CD4-positive, alpha-beta T cell treated with Interleukin-6 at 100 ng/mL for 8 hours (primary cell): Measurements from ENCODE around the gene CCS.
"Not testable (repeated sequence)": the region's sequence is repeated elsewhere in the genome, so short reads cannot be mapped to it uniquely, and the experiment has no call there.

Source experiments
- DNase-seq: peaks from one replicate; pipeline ENCODE4 v3.0.0-alpha.2; 2020; ENCODE audit warnings: mixed read lengths, low spot score

Gene CCS

DNA sequence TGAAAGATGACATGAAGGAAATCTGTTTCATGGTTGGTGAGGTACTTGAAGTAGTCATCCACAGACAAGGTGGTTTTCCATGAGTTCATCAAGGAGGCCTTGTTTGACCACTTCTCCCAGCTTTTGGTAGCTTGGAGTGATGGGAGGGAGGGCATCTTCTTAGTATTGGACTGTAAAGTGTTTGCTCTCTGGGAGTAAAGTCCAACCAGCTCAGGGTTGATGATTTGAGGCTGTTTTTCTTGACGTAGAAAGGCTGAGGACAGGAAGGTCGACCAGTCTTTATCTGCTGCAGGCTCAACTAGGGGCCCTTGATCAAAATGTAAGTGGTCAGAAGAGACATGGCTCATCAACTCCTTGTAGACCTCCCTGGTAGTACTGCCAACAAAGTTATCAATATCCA, 1.8 kb upstream of the CCS start:
- no peak for DNase-seq

DNA sequence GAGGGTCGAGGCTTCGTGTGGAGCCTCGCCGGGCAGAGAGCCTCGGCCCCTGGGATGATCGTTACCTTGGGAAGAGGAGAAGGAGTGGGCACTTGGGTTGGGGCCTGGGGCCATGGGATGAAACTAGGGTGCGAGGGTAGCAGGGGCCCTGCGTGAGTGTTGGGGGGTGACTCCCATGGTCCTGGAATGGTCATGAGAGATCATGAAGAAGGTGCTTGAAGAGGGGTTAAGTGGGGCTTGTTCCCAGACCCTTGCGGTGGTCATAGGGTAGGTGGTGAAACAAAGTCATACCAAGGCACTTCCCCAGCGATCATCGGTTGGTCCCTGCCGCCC, 284 bp downstream of the CCS start:
- DNase-seq: no peak

DNA sequence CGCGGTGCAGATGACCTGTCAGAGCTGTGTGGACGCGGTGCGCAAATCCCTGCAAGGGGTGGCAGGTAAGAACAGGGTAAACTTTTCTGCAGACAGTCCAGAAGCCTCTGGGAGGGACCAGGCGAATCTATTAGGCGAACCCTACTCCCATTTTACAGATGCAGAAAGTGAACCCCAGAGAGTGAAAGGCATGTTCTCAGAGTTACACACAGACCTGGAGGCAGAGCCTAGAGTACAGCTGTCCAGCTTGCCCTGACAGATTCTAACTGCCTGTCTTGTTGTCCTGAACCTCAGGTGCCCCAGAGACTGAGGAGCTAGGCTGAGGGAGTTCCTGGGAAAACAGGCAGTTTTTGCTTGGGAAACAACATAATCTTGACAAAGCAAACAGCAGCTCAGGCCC, 665 bp downstream of the CCS start:
- DNase-seq: no peak

DNA sequence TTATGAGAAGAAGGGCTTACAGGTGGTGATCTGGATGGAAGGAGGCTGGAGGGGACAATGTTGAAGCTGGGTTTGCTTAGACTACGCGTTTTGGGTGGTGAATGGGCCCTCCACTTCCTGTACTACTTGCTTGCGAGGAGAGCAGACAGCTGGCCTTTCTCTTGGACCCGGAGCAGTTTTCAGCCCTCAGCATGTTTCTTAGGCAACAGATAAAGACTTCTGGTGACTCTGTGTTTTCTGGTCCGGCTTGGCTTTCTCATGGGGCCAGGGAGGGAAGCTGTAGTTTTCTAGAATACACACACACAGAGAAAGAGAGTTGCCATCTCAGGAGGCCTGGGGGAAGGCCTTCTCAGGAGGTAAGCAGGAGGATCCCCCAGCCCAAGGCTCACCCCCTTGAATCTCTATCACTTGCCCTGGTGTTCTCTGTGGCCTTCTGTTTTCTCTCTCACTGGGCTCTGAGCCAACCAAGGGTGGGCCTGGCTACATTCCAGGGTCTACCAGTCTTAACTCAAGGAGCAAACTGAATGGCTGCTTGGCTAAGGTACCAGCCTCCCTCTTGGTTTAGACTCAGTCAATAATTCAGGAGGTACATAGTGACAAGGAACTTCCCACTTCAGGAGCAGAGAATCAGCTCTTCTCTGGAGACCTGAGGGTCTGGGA, 2.4 kb downstream of the CCS start:
- DNase-seq: no peak

DNA sequence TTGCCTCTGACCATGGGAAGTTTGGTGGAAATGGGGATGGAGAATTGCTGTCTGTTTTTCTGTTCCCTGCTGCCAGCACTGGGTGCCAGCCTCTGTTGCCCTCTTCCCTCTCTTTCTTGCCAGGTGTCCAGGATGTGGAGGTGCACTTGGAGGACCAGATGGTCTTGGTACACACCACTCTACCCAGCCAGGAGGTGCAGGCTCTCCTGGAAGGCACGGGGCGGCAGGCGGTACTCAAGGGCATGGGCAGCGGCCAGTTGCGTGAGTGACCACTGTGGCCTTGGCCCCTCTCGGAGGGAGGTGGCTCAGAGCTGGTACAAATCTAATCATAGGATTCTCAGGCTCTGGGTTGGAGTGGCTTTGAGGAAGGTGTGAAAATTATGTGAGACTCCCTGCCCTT, 6.0 kb downstream of the CCS start:
- no peak for DNase-seq

DNA sequence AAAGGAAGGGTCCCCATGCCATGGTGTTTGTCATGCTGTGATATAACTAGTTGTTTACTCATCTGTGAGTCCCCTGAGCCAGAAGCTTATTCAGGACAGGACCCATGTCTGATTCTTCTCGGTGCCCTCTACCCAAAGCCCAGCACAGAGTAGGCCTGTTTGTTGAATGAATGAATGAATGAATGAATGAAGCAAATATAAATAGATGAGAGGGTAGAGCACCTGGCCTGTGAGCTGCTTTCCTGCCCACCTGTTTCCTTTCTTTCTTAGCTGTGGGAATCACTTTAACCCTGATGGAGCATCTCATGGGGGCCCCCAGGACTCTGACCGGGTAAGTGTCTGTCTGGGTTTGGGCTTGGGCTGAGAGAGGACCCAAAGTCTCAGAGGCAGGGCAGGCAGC, 7.2 kb downstream of the CCS start:
- DNase-seq: no peak

DNA sequence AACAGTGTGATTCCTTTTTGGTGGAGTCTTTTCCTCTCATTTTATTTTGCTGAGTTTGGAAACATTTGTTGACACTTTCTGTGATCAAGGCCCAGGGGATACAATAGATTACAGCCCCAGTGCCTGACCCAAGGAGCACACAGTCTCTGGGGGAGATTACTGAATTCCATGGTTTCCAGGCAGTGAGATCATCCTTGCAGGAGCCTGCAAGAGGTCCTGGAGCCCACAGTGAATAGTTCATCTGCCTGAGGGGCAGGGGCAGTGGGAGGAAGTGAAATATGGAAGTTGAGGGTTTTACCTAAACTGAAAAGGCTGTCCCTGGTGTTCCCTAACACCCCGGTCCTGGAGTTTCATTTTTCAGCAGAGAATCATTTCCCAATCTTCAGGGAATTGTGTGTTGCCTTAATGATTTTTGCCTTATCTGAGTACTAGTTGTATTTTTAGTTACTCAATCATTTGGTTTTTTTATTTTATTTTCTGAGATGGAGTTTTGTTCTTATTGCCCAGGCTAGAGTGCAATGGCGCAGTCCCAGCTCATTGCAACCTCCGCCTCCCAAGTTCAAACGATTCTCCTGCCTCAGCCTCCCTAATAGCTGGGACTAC, 7.7 kb downstream of the CCS start:
- no peak for DNase-seq

DNA sequence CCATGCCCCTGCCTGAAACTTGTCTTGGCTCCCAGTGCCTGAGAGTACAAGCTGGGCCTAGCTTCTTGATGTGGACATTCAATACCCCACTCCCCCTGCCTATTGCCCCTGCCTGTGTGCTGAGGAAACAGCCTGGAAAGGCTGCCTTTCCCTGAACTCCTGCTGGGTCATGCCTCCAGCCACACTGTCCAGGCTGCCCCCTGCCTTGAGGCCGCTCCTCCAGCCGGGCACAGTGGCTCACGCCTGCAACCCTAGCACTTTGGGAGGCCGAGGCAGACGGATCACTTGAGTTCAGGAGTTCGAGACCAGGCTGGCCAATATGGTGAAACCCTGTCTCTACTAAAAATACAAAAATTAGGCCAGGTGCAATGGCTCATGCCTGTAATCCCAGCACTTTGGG, 10.1 kb downstream of the CCS start:
- DNase-seq: no peak

DNA sequence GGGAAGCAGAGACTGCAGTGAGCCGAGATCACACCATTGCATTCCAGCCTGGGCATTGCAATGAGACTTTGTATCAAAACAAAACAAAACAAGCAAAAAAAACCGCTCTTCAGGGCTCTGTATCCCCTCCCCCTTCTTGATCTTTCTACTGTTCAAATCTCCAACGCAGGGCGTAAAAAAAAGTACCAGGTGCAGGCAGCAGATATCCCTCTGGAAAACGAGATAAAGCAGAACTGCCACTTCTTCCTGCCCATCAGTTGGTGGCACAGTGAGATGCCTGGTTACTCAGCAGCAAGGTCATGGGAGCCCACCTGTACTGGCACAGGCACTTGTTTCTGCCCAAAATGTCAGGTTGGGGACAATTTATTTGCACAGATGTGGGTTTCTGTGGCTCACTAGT, 11.2 kb downstream of the CCS start:
- no peak for DNase-seq

DNA sequence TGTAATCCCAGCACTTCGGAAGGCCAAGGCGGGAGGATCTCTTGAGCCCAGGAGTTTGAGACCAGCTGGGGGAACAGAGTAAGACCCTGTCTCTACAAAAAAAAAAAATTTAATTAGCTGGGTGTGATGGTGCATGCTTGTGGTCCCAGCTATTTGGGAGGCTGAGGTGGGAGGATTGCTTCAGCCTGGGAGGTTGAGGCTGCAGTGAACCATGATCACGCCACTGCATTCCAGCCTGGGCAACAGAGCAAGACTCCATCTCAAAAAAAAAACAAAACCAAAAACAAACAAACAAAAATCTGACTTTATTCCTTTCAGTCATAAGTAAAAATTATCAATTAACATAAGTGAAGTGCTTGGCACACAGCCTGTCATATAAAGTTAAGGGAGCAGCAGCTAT, 13.6 kb downstream of the CCS start:
- not testable (repeated sequence) for DNase-seq

DNA sequence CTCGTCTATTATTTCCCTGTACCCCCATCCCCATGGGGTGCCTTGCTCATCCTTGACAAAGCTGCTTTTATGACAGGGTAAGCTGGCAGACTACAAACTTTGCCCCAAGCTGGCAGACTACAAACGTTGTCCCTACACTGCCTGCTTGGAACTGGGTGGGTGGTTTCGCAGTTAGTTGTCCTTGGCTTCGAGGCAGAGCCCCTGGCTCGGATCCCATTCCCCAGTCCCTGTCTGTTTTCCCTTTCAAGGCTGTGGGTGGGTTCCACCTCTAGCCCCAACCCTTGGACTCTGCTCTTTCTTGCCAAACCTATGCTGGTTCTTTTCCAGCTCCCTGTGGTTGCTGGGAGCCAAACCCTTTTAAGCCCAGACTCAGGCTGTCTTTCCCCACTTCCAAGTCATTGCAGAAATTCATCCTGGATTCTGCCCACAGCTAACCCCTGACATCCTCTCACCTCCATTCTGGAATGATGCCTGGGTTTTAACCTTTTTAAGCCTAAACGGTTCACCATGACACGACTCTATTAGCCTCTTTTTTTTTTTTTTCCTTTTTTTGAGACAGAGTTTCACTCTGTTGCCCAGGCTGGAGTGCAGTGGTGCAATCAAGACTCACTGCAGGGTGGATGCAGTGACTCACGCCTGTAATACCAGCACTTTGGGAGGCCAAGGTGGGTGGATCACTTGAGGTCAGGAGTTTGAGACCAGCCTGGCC, 14.3 kb downstream of the CCS start:
- DNase-seq: no peak

DNA sequence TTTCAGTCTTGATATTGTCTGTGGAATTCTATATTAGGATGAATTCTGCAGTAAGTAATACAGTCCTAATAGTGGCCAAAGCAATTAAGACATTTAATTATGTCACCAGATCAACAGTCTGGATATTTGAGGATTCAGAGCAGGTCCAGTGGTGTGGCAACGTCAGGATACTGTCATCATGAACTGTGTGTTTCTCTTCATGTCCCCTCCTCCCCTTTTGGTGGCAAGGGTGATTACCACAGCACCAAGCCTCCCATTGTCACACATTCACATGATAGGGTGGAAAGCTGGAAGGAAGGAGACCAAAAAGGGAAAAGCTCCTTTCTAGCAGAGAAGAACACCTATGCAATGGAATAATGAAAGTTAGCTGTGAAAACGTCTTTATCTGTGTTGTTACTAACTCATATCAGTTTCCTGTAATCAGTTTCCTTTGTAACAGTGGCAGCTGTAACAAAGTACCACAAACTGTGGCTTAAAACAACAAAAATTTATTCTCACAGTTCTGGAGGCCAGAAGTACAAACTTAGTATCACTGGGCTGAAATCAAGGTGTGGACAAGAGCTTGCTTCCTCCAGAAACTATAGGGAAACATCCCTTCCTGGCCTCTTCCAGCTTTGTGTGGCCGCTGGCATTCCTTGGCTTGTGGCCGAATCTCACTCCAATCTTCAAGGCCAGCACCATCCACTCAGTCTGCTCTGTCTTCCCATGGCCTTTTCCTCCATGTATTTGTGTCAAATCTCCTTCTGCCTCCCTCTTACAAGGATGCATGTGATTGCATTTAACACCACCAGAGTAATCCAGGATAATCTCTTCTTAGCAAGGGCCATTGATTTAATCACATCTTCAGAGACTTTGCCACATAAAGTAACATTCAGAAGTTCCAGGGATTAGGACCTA, 17.0 kb downstream of the CCS start:
- DNase-seq: no peak

DNA sequence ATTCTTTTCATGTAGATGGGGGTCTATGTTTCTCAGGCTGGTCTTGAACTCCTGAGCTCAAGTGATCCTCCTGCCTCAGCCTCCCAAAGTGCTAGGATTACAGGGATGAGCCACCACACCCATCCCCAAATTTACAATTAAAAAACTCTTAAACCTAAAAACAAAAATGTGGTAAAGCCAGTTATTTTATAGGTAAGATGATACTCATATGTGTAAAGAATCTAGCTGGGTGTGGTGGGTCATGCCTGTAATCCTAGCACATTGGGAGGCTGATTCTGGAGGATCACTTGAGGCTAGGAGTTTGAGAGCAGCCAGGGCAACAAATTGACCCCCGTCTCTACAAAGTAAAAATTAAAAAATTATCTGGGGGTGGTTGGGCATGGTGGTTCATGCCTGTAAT, 19.5 kb downstream of the CCS start:
- no peak for DNase-seq

DNA sequence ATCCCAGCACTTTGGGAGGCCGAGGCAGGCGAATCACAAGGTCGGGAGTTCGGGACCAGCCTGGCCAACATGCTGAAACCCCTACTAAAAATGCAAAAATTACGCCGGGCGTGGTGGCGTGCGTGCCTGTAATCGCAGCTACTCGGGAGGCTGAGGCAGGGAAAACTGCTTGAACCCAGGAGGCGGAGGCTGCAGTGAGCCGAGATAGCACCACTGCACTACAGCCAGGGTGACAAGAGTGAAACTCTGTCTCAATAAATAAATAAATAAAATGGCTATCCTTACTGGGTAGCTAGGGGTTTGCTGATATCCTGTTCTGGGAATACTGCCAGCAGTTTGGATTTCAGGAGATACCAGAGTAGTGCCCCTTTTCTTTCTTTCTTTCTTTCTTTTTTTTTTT, 21.1 kb downstream of the CCS start:
- DNase-seq: no peak

DNA sequence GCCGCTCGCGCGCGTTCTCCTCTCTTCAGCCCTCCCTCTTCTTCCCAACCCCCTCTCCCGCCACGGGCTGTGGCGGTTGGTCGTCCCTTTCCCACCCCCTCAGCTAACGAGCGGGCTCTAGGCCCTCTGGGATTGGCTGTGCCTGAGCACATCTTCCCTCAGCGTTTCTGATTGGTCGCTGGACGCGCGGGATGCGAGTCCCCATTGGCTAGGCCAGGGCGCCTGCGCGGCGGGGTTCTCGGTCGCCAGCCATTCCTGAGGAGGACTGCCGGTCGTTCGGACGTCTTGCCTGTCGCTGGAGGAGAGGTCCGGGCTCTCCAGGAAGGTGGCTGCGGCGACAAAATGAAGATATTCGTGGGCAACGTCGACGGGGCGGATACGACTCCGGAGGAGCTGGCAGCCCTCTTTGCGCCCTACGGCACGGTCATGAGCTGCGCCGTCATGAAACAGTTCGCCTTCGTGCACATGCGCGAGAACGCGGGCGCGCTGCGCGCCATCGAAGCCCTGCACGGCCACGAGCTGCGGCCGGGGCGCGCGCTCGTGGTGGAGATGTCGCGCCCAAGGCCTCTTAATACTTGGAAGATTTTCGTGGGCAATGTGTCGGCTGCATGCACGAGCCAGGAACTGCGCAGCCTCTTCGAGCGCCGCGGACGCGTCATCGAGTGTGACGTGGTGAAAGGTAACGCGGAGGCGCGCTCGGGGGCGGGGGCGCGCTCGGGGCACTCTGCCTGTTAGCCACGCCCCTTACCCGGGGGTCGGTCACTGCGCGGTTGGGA, 23.6 kb downstream of the CCS start, which contains the start of gene RBM14:
Gene RBM14, plus strand, starts transcription at position 252 of the 776 bp plus-strand sequence. Its CDS starts 91 bp downstream, at position 343.
- DNase-seq: peak; percentile 99

DNA sequence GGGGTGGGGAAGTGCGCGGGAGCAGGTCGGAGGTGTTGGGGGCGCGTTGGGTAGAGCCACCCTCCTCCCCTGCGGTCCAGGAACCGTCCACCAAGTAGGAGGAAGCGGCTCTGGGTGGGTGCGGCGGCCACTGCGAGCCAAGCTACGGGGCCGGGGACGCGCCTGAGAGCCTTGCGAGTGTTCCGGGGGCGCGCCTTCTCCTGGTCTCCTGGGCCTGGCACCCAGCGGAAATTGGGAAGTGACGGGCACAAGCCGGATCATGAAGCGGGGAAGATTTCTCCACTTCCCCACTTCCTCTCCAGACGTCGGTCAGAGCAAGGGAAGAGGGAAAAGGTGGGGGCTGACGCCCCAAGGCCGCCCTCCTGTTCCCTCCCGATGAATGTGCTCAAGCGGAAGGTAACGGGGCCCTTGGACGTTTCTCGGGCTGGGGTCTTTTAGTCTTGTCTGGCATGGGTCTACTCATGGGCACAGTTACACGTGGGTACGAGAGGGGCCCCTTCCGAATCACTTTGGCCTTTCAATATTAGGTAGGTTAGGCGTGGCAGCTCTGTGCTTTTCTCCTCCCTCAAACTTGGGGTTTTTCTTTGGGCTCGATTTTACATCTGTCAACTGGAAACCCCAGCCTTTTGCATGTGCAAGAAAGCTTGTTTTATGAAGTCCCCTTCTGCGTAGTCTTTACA, 24.3 kb downstream of the CCS start:
- no peak for DNase-seq

DNA sequence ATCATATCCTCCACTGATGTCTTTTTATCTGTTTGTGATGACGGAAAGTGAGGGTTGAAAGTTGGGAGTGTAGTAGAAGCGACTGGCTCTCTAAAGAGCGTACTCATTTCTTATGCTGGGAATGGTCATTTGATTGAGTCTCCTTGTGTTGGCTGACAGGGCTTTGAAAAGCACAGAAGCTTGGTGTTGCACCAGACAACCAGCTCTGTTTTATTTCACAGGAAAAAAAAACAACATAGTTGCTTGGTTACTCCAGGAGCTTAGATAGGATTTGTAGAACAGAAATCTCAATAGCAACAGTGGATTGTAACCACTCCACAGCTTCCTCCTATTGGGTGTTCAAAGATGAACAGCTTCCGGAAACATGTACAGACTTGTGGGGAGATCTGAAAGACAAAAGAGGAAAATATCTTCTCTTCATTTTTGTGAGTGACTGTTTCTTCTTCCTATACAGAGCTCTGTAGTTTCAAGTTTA, 26.1 kb downstream of the CCS start:
- peak; percentile 69 for DNase-seq

DNA sequence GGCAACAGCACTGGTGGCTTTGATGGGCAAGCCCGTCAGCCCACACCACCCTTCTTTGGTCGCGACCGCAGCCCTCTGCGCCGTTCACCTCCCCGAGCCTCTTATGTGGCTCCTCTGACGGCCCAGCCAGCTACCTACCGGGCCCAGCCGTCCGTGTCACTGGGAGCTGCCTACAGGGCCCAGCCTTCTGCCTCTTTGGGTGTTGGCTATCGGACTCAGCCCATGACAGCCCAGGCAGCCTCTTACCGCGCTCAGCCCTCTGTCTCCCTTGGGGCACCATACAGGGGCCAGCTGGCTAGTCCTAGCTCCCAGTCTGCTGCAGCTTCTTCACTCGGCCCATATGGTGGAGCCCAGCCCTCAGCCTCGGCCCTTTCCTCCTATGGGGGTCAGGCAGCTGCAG, 31.5 kb downstream of the CCS start:
- DNase-seq: no peak

DNA sequence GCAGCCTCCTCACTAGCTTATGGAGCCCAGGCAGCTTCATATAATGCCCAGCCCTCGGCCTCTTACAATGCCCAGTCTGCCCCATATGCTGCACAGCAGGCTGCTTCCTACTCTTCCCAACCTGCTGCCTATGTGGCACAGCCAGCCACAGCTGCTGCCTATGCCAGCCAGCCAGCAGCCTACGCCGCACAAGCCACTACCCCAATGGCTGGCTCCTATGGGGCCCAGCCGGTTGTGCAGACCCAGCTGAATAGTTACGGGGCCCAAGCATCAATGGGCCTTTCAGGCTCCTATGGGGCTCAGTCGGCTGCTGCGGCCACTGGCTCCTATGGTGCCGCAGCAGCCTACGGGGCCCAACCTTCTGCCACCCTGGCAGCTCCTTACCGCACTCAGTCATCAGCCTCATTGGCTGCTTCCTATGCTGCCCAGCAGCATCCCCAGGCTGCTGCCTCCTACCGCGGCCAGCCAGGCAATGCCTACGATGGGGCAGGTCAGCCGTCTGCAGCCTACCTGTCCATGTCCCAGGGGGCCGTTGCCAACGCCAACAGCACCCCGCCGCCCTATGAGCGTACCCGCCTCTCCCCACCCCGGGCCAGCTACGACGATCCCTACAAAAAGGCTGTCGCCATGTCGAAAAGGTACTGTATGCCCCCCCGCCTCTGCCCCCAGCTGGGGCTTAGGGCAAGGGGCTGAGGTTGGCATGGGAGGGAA, 32.2 kb downstream of the CCS start:
- no peak for DNase-seq

DNA sequence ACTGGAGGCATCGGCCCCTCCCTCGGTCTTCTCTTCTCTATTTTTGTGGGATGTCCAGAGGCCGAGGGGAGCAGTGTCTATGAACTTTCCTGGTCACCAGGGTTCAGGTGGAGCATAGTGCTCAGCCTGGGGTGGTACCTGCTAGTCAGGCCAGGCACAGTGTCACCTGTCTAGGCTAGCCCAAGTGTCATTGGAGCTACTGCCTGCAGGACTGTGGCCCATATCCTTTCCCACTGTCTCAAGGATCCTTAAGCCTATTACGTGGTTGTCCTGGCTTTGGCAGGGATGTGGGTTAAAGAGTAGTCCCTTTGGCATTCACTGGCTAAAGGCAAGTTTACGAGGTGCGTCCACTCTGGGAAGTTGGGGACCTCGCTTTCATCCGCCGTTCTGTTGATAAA, 32.8 kb downstream of the CCS start:
- no peak for DNase-seq
